ENCODE results near the gene THEMIS.

GRCh38 chr6:127807806-127808517, 92.9 kb downstream of the THEMIS start:
- no peak for TF ChIP-seq CTCF (IDR thresholded peaks at IDR 0.05; ENCODE audit: insufficient read depth, low read length)
- no peak for TF ChIP-seq POLR2AphosphoS5 (IDR thresholded peaks at IDR 0.05; ENCODE audit: low read depth)
- TF ChIP-seq REST (IDR thresholded peaks at IDR 0.05; ENCODE audit: insufficient replicate concordance, low read depth), result no peak
- no peak for TF ChIP-seq GABPA (IDR thresholded peaks at IDR 0.05; ENCODE audit: low read depth)

All from HL-60 (cell line).